Measurements from ENCODE around the gene ATG9A. TPM values are rescaled to one million over a fixed set of nuclear protein-coding genes. Genes with fewer than 3 reads are reported as not detected.

The ATG9A gene
- total and polyA plus RNA-seq, 2 donors (not counting 3 experiments of a cell fraction or from before 2014, with no cell fraction given): 65.5 to 95.0 TPM

DNA sequence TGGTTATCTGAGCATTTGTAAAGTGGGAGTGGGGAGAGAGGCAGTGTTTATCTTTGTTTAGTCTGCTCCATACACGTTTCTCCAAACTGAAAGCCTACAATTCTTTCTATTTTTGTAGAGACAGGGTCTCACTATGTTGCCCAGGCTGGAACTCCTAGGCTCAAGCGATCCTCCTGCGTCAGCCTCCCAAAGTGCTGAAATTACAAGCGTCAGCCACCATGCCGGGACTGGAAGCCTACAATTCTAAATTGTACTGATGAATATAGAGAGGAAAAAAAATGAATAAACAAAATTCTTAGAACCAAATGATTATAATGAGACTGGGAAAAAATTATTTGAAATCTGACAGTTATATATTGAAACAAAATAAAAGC is 24.3 kb downstream of the ATG9A start:
- Histone ChIP-seq H3K27me3 (ENCODE audit: control insufficient read depth in 2 of 2, insufficient read depth in 2 of 2, low read length in 2 of 2) (no peaks in the 10 kb centered on the region), H3K9ac (replicated peaks; ENCODE audit: extremely low read depth, insufficient read depth, low read length) (no peak overlapping the region), H3K36me3 (ENCODE audit: control insufficient read depth in 2 of 2, extremely low read depth in 1 of 2, insufficient read depth in 2 of 2, low read length in 2 of 2) (peaks cover 0 to 7% of the 10 kb centered on the region in 2 experiments), H2AFZ (ENCODE audit: low read depth, low read length) (no peak overlapping the region), H3K27ac (ENCODE audit: insufficient read depth, low read depth, low read length) (no peak overlapping the region), H3K4me3 (replicated peaks in 1 of 3; ENCODE audit: insufficient read depth in 1 of 3, low read depth in 1 of 3, low read length in 3 of 3) (no peak overlapping the region), H3K4me2 (ENCODE audit: insufficient read depth, low read length) (no peak overlapping the region), H3K9me3 (replicated peaks; ENCODE audit: control insufficient read depth, insufficient read depth, low read length) (no peaks in the 10 kb centered on the region), H3K79me2 (ENCODE audit: control insufficient read depth, insufficient read depth, low read length) (no peaks in the 10 kb centered on the region), H3K4me1 (ENCODE audit: control insufficient read depth, extremely low read depth, insufficient read depth, low read length) (peaks cover 18% of the 10 kb centered on the region), H3K9me1 (replicated peaks; ENCODE audit: control insufficient read depth, extremely low read depth, insufficient read depth, low read length) (no peaks in the 10 kb centered on the region), H4K20me1 (replicated peaks; ENCODE audit: control insufficient read depth, extremely low read depth, insufficient read depth, low read length) (no peaks in the 10 kb centered on the region)
- dilution Hi-C loops (cut with MboI; ENCODE audit: extremely low pct_ligation_motif_present, low sequenced_read_pairs): no loop called here
- intact Hi-C loops (cut with micrococcal nuclease): no loop called here
- TF ChIP-seq GATA2 (IDR thresholded peaks at IDR 0.05; ENCODE audit: insufficient read depth, insufficient read length, low read depth, low read length) (no peak), FOS (IDR thresholded peaks at IDR 0.05; ENCODE audit: borderline replicate concordance, insufficient read depth, low read length) (no peak), POLR2AphosphoS5 (IDR thresholded peaks at IDR 0.05; ENCODE audit: insufficient read depth, low read depth, low read length) (no peak), POLR2A (IDR thresholded peaks at IDR 0.05; ENCODE audit: low read depth, low read length) (no peak), CTCF (IDR thresholded peaks at IDR 0.05; ENCODE audit: extremely low read depth in 1 of 2, insufficient read depth in 1 of 2, low read depth in 1 of 2, low read length in 2 of 2) (no peak), MYC (IDR thresholded peaks at IDR 0.05; ENCODE audit: low read depth, low read length) (no peak), EZH2 (IDR thresholded peaks at IDR 0.05; ENCODE audit: borderline replicate concordance, low read depth, low read length, severe bottlenecking) (no peak), MAX (IDR thresholded peaks at IDR 0.05; ENCODE audit: insufficient read depth, insufficient read length) (no peak), JUN (IDR thresholded peaks at IDR 0.05; ENCODE audit: borderline replicate concordance, insufficient read depth, insufficient read length, low read depth) (no peak)
- CTCF ChIA-PET: interaction anchor here (1.4 kb wide), 1 partner anchor 16 kb away, joined by 4 read pairs; no protein-coding TSS in a partner anchor
- FAIRE-seq: no peak
- no peak for DNase-seq (ENCODE audit: low read depth, low spot score)
- POLR2A ChIA-PET: no interaction called here
- no TSS peak for BruUV-seq (replicated peaks)

All from endothelial cell of umbilical vein (primary cell).